GM19468 (cell line): ENCODE results near the gene EIF3I.
"Not testable (repeated sequence)": the region's sequence is repeated elsewhere in the genome, so short reads cannot be mapped to it uniquely, and the experiment has no call there.

ENCODE experiments used
- ATAC-seq: cut with Tn5 transposase; IDR thresholded peaks from one replicate; pipeline ENCODE4 v1.9.1; 2021; ENCODE audit warnings: mild to moderate bottlenecking, moderate library complexity, moderate number of reproducible peaks; ENCODE audit not compliant: unreplicated experiment; ENCODE audit errors: extremely low read depth

EIF3I gene

GRCh38 chr1:32257227-32257508 lies 35.0 kb downstream of the EIF3I start:
- no peak for ATAC-seq

- not testable (repeated sequence) for ATAC-seq
Observed at GRCh38 chr1:32263236-32263593, 41.0 kb downstream of the EIF3I start.

GRCh38 chr1:32263744-32264143 lies 41.5 kb downstream of the EIF3I start:
- no peak for ATAC-seq

- ATAC-seq: no peak
Observed at GRCh38 chr1:32265846-32266245, 43.6 kb downstream of the EIF3I start.

GRCh38 chr1:32266921-32267591 lies 44.8 kb downstream of the EIF3I start:
- ATAC-seq: no peak

GRCh38 chr1:32269744-32270143 lies 47.5 kb downstream of the EIF3I start:
- ATAC-seq: no peak

- ATAC-seq: no peak
Observed at GRCh38 chr1:32272557-32273390, 50.6 kb downstream of the EIF3I start.

- no peak for ATAC-seq
Observed at GRCh38 chr1:32273391-32274208, 51.4 kb downstream of the EIF3I start.

- ATAC-seq: no peak
Observed at GRCh38 chr1:32274646-32275340, 52.6 kb downstream of the EIF3I start.

GRCh38 chr1:32275424-32275823 lies 53.2 kb downstream of the EIF3I start:
- no peak for ATAC-seq

- ATAC-seq: no peak
Observed at GRCh38 chr1:32276032-32276782, 54.0 kb downstream of the EIF3I start.
